Mucosa of gallbladder (tissue), 1 donor: Measurements from ENCODE around the gene SMIM34. TPM values are rescaled to one million over a fixed set of nuclear protein-coding genes. Genes with fewer than 3 reads are reported as not detected.
"Not testable (repeated sequence)": the region's sequence is repeated elsewhere in the genome, so short reads cannot be mapped to it uniquely, and the experiment has no call there.

Experiments
- DNase-seq: peaks from one replicate; pipeline ENCODE4 v3.0.0-alpha.2; 2020; ENCODE audit warnings: low spot score
- total RNA-seq: library from RNA; stranded (reverse); gene quantifications from one replicate; pipeline ENCODE4 v1.2.1, GENCODE V29; 2021
- donor health status: DM: no; HTN: no; CAD: no.

SMIM34 gene
- total RNA-seq: not detected

- DNase-seq: not testable (repeated sequence)
Observed at GRCh38 chr21:34423805-34424204, at the start of gene SMIM34. Gene SMIM34 (minus strand): TSS chr21:34423951. CDS start chr21:34423839, 112 bp downstream.

- not testable (repeated sequence) for DNase-seq
Observed at GRCh38 chr21:34467333-34467732, 43.6 kb upstream of the SMIM34 start.

GRCh38 chr21:34459426-34459825 is 35.7 kb upstream of the SMIM34 start:
- not testable (repeated sequence) for DNase-seq

GRCh38 chr21:34458266-34458665 is 34.5 kb upstream of the SMIM34 start:
- not testable (repeated sequence) for DNase-seq

GRCh38 chr21:34456180-34456579 is 32.4 kb upstream of the SMIM34 start:
- DNase-seq: not testable (repeated sequence)

GRCh38 chr21:34455628-34456027 is 31.9 kb upstream of the SMIM34 start:
- DNase-seq: not testable (repeated sequence)

- not testable (repeated sequence) for DNase-seq
Observed at GRCh38 chr21:34447018-34447417, 23.3 kb upstream of the SMIM34 start.

GRCh38 chr21:34443486-34443885 is 19.7 kb upstream of the SMIM34 start:
- not testable (repeated sequence) for DNase-seq

- not testable (repeated sequence) for DNase-seq
Observed at GRCh38 chr21:34429710-34430109, 6.0 kb upstream of the SMIM34 start.

GRCh38 chr21:34428441-34428840 is 4.7 kb upstream of the SMIM34 start:
- DNase-seq: not testable (repeated sequence)

GRCh38 chr21:34427339-34427738 is 3.6 kb upstream of the SMIM34 start:
- DNase-seq: not testable (repeated sequence)

GRCh38 chr21:34417448-34418077 is 6.2 kb downstream of the SMIM34 start:
- not testable (repeated sequence) for DNase-seq

GRCh38 chr21:34407294-34407693 is 16.5 kb downstream of the SMIM34 start:
- DNase-seq: not testable (repeated sequence)

- not testable (repeated sequence) for DNase-seq
Observed at GRCh38 chr21:34406676-34407075, 17.1 kb downstream of the SMIM34 start.

- not testable (repeated sequence) for DNase-seq
Observed at GRCh38 chr21:34406102-34406501, 17.6 kb downstream of the SMIM34 start.

GRCh38 chr21:34405686-34406085 is 18.1 kb downstream of the SMIM34 start:
- DNase-seq: not testable (repeated sequence)

GRCh38 chr21:34404742-34405141 is 19.0 kb downstream of the SMIM34 start:
- not testable (repeated sequence) for DNase-seq

GRCh38 chr21:34400522-34400921 is 23.2 kb downstream of the SMIM34 start:
- DNase-seq: not testable (repeated sequence)

GRCh38 chr21:34383724-34384415 is 39.9 kb downstream of the SMIM34 start:
- DNase-seq: not testable (repeated sequence)

GRCh38 chr21:34383138-34383537 is 40.6 kb downstream of the SMIM34 start:
- DNase-seq: not testable (repeated sequence)

- not testable (repeated sequence) for DNase-seq
Observed at GRCh38 chr21:34375619-34375972, 48.2 kb downstream of the SMIM34 start.

- not testable (repeated sequence) for DNase-seq
Observed at GRCh38 chr21:34374940-34375618, 48.7 kb downstream of the SMIM34 start, which contains the start of gene SMIM11. Gene SMIM11 (plus strand): TSS chr21:34375507. CDS start chr21:34379505, 3,998 bp downstream.
